Natural killer cell (primary cell): ENCODE data around the gene SHISAL2A. TPM values are rescaled to one million over a fixed set of nuclear protein-coding genes. Genes with fewer than 3 reads are reported as not detected.
A peak's percentile ranks its signal among the peaks of the same experiment; 100 is the strongest.
"Not testable (repeated sequence)": the region's sequence is repeated elsewhere in the genome, so short reads cannot be mapped to it uniquely, and the experiment has no call there.

Source experiments
- ATAC-seq, 3 donors: fragments of 150-1000 bp in 2 of 3; fragments of 200-7000 bp in 1 of 3; cut with Tn5 transposase; 1 replicate in 1 of 3; 2 replicates in 2 of 3; pipeline ENCODE4 v1.10.0; 2021; ENCODE audit warnings: mild to moderate bottlenecking in 2 of 3, moderate library complexity in 2 of 3
- DNase-seq, 2 donors: peaks; one replicate each; pipeline versions ENCODE4 v3.0.0 to v3.0.0-alpha.2; 2013 to 2021; ENCODE audit warnings: mixed read lengths in 1 of 2
- H3K27ac ChIP-seq: one replicate; pipeline ENCODE4 v1.5.1; 2013; ENCODE audit warnings: mild to moderate bottlenecking, low read length
- H3K27me3 ChIP-seq: one replicate; pipeline ENCODE4 v1.6.1; 2013; ENCODE audit warnings: low read length; ENCODE audit not compliant: control insufficient read depth, insufficient read depth
- H3K36me3 ChIP-seq: one replicate; pipeline ENCODE4 v1.6.1; 2013; ENCODE audit warnings: low read length; ENCODE audit not compliant: control insufficient read depth, insufficient read depth
- H3K4me1 ChIP-seq: one replicate; pipeline ENCODE4 v1.6.1; 2013; ENCODE audit warnings: low read length; ENCODE audit not compliant: control insufficient read depth, insufficient read depth
- H3K4me3 ChIP-seq: one replicate; pipeline ENCODE4 v1.5.1; 2013; ENCODE audit warnings: low read length
- H3K9me3 ChIP-seq: one replicate; pipeline ENCODE4 v1.6.1; 2013; ENCODE audit warnings: low read length; ENCODE audit not compliant: control insufficient read depth, insufficient read depth
- H3K27ac Mint-ChIP-seq, 2 donors: one replicate each; pipeline ENCODE4 v1.8.0; 2022; ENCODE audit warnings: mild to moderate bottlenecking in 2 of 2, mixed read lengths in 2 of 2, moderate library complexity in 1 of 2
- H3K27me3 Mint-ChIP-seq, 2 donors: one replicate each; pipeline ENCODE4 v1.8.0; 2022; ENCODE audit warnings: low read depth in 2 of 2, mixed read lengths in 2 of 2
- H3K36me3 Mint-ChIP-seq: one replicate; pipeline ENCODE4 v1.8.0; 2022; ENCODE audit warnings: mixed read lengths
- H3K4me1 Mint-ChIP-seq, 2 donors: one replicate each; pipeline ENCODE4 v1.8.0; 2022; ENCODE audit warnings: mixed read lengths in 2 of 2
- H3K4me3 Mint-ChIP-seq: one replicate; pipeline ENCODE4 v1.8.0; 2022; ENCODE audit warnings: mild to moderate bottlenecking, moderate library complexity, mixed read lengths
- H3K9me3 Mint-ChIP-seq, 2 donors: one replicate each; pipeline ENCODE4 v1.8.0; 2022; ENCODE audit warnings: mixed read lengths in 2 of 2
- WGBS: methylation state at CpG from one replicate; pipeline ENCODE4 v1.1.7; 2013; ENCODE audit warnings: missing lambda C conversion rate; ENCODE audit not compliant: insufficient coverage; 5-methylcytosine and 5-hydroxymethylcytosine counted together
- intact Hi-C: fragments of 100-400 bp; cut with micrococcal nuclease; formaldehyde crosslinking; loops from one replicate; pipeline ENCODE4 v1.14.2; 2022
- total RNA-seq, 4 donors: library from RNA; stranded (reverse); fragments of 120-200 nt in 1 of 4; gene quantifications; one replicate each; pipeline versions ENCODE4 v1.2.3 to v1.2.4, GENCODE V29; 2013 to 2022
- TF ChIP-seq, protein P1 (sequence below): fragments of 200-600 bp; IDR thresholded peaks from one replicate; pipeline ENCODE4 v1.8.0; 2022; ENCODE audit warnings: antibody characterized with exemption

Gene SHISAL2A
- total RNA-seq, 3 donors from 2014 or later (not counting 1 experiment from before 2014, with no cell fraction given) = 14.0 to 31.4 (median 16.2) TPM

DNA sequence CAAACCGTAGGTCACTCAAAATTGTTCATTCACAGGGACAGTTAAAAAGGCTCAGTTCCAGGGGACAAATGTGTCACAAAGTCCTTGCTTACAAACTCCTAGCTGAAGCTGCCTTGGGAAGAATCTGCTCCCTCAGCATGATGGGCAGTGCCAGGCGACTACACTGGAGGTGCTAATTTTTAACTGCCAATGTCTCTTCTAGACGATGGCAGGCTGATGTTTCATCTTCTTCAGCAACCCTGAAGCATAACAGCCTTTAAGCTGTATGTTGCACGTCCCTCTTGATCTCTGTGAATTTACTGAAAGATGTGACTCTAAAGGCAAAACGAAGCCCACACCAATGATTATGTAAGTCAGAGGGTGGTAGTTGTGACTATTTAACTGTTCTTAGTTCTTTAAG is 53.9 kb downstream of the SHISAL2A start:
- H3K9me3 ChIP-seq = no peaks in the 10 kb centered on the region
- H3K27ac ChIP-seq = no peak overlapping the region
- H3K4me1 ChIP-seq = peaks cover 11% of the 10 kb centered on the region
- Mint-ChIP-seq H3K27ac (peak overlapping the region in 1 of 2 donors; percentile 10), H3K9me3 (no peaks in the 10 kb centered on the region), H3K36me3 (peaks cover 1% of the 10 kb centered on the region), H3K4me1 (peaks cover 7 to 14% of the 10 kb centered on the region in 2 donors), H3K27me3 (no peaks in the 10 kb centered on the region), H3K4me3 (no peak overlapping the region)
- peaks cover 9% of the 10 kb centered on the region for H3K36me3 ChIP-seq
- H3K4me3 ChIP-seq = no peak overlapping the region
- DNase-seq (no peak), ATAC-seq (no peak)
- TF ChIP-seq, protein P1, sequence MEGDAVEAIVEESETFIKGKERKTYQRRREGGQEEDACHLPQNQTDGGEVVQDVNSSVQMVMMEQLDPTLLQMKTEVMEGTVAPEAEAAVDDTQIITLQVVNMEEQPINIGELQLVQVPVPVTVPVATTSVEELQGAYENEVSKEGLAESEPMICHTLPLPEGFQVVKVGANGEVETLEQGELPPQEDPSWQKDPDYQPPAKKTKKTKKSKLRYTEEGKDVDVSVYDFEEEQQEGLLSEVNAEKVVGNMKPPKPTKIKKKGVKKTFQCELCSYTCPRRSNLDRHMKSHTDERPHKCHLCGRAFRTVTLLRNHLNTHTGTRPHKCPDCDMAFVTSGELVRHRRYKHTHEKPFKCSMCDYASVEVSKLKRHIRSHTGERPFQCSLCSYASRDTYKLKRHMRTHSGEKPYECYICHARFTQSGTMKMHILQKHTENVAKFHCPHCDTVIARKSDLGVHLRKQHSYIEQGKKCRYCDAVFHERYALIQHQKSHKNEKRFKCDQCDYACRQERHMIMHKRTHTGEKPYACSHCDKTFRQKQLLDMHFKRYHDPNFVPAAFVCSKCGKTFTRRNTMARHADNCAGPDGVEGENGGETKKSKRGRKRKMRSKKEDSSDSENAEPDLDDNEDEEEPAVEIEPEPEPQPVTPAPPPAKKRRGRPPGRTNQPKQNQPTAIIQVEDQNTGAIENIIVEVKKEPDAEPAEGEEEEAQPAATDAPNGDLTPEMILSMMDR = no peak
- H3K27me3 ChIP-seq = no peaks in the 10 kb centered on the region
- intact Hi-C loops = loop anchor here (1.0 to 10.0 kb wide), 6 partner anchors 52 to 560 kb away; partner anchors contain the start of genes ORC1, PRPF38A, SHISAL2A and ZFYVE9
- 89% methylated on average over 5 of the region's 5 CpGs for WGBS

DNA sequence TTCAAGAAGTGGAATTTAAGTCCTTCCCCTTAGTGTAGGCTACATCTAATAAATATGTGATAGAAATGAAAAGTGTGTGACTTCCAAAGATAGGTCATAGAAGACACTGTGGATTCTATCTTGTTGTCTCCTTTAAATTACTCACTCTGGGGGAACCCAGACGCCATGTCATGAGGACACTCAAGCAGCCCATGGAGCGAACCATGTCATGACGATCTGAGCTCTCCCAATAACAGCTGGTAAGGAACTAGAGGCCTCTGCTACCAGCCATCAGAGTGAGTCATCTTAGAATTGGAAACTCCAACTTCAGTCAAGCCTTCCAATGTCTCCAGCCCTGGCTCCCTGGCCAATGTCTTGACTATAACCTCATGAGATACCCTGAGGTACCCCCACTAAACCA is 58.9 kb downstream of the SHISAL2A start:
- ATAC-seq (no peak), DNase-seq (no peak)
- Mint-ChIP-seq H3K9me3 (no peaks in the 10 kb centered on the region), H3K36me3 (peaks cover 7% of the 10 kb centered on the region), H3K4me1 (peaks cover 0 to 6% of the 10 kb centered on the region in 2 donors), H3K4me3 (no peak overlapping the region), H3K27me3 (no peaks in the 10 kb centered on the region), H3K27ac (no peak overlapping the region)
- H3K9me3 ChIP-seq = no peaks in the 10 kb centered on the region
- TF ChIP-seq, protein P1 = no peak
- 98% methylated on average over 3 of the region's 3 CpGs for WGBS
- no peak overlapping the region for H3K4me3 ChIP-seq
- H3K36me3 ChIP-seq = peaks cover 9% of the 10 kb centered on the region
- no peaks in the 10 kb centered on the region for H3K4me1 ChIP-seq
- H3K27ac ChIP-seq = no peak overlapping the region
- intact Hi-C loops = no loop called here
- no peaks in the 10 kb centered on the region for H3K27me3 ChIP-seq

DNA sequence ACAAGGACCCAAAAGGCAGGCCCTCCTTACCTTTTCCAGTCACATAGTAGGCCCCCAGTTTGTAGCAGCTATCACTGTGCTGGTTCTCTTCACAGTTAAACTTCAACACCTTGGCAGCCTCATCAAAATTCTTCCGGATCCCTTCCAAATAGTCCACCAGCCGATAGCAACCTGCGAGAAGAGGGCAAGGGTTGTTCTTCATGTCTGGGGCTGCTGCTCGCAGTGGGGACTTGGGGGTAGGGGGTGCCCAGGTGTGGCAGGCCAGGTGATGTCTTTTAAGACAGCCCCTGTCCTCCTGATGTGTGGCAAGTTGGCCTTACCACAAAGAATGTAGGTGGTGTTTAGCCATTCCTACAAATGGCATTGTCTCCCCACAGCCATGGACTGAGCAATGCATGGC is 59.7 kb downstream of the SHISAL2A start:
- H3K4me3 ChIP-seq = no peak overlapping the region
- Mint-ChIP-seq H3K27me3 (no peaks in the 10 kb centered on the region), H3K9me3 (no peaks in the 10 kb centered on the region), H3K4me3 (no peak overlapping the region), H3K36me3 (peaks cover 7% of the 10 kb centered on the region), H3K27ac (no peak overlapping the region), H3K4me1 (peaks cover 0 to 8% of the 10 kb centered on the region in 2 donors)
- ATAC-seq = no peak
- H3K4me1 ChIP-seq = peaks cover 7% of the 10 kb centered on the region
- TF ChIP-seq, protein P1 = no peak
- no peaks in the 10 kb centered on the region for H3K9me3 ChIP-seq
- no peak overlapping the region for H3K27ac ChIP-seq
- DNase-seq = no peak
- intact Hi-C loops = no loop called here
- peaks cover 4% of the 10 kb centered on the region for H3K36me3 ChIP-seq
- 95% methylated on average over 4 of the region's 4 CpGs for WGBS
- H3K27me3 ChIP-seq = no peaks in the 10 kb centered on the region

DNA sequence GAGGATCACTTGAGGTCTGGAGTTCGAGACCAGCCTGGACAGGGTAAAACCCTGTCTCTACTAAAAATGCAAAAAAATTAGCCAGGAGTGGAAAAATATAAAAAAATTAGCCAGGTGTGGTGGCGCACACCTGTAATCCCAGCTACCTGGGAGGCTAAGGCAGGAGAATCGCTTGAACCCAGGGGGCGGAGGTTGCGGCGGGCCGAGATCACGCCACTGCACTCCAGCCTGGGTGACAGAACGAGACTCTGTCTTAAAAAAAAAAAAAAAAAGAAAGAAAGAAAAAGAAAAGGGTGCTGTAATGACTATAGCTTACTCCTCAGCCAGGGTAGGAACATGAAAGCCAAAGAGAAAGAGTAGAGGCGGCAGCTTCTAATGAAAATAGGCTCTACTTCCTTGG is 60.4 kb downstream of the SHISAL2A start:
- H3K9me3 ChIP-seq, H3K4me1 ChIP-seq, H3K4me3 Mint-ChIP-seq, H3K36me3 Mint-ChIP-seq, H3K36me3 ChIP-seq, H3K27ac Mint-ChIP-seq, ATAC-seq, H3K27me3 Mint-ChIP-seq, H3K9me3 Mint-ChIP-seq, DNase-seq, H3K4me3 ChIP-seq, H3K27me3 ChIP-seq, intact Hi-C loops, H3K27ac ChIP-seq: not testable (repeated sequence)
- H3K4me1 Mint-ChIP-seq = peaks cover 1 to 14% of the 10 kb centered on the region in 2 donors
- 98% methylated on average over 6 of the region's 10 CpGs for WGBS
